ENCODE data around the gene SLC2A4RG. TPM values are rescaled to one million over a fixed set of nuclear protein-coding genes. Genes with fewer than 3 reads are reported as not detected.
"Not testable (repeated sequence)": the region's sequence is repeated elsewhere in the genome, so short reads cannot be mapped to it uniquely, and the experiment has no call there.

SLC2A4RG gene
- total RNA-seq, 1 experiment from 2014 or later, result 166 TPM

DNA sequence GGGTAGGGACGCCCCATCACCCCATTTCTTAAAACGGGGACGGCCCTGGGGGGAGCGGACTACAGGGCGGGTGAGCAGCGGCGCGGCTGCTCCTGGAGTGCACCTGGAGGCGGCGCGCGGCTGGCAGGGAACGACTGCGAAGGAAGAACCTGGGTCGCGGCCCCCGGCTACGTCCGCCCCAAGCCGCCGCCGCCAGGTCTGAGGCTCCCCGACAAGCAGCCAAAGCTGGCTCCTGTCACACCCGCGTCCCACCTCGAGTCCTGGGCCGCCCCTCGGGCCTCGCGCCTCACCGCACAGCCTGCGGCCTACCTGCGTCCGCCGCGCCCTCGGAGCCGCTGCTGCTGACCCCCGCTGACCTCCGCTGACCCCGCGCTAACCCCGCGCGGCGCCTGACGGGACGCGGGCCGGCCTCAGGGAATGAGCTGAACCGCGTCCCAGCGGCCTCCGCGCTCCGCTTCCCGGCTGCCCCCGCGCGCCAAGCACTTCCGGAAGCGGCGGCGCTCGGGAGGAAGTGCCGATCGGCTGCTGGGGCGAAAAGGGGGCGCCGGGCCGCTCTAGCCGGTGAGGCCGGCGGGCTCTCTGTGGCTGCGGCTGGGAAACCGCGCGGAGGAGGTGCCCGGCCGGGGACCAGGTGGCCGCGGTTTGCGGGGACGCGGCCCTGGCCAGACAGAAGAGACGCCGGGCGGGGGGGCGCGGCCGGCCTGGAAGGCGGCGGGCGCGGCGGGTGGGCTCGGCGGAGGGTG is 31.8 kb upstream of the SLC2A4RG start, which contains the start of the genes ARFRP1 and ZGPAT:
Gene ARFRP1 (minus strand): TSS at position 419 of the 743 bp plus-strand sequence. CDS start 885 bp downstream, outside the sequence.
Gene ZGPAT (plus strand): TSS at position 482 of the 743 bp plus-strand sequence. CDS start 542 bp downstream, outside the sequence.
- in situ Hi-C loops (cut with HindIII; ENCODE audit: low pct_unique_long_range_greater_than_20kb, low sequenced_read_pairs), result no loop called here
- peak; percentile 83 for DNase-seq (ENCODE audit: low read depth)

DNA sequence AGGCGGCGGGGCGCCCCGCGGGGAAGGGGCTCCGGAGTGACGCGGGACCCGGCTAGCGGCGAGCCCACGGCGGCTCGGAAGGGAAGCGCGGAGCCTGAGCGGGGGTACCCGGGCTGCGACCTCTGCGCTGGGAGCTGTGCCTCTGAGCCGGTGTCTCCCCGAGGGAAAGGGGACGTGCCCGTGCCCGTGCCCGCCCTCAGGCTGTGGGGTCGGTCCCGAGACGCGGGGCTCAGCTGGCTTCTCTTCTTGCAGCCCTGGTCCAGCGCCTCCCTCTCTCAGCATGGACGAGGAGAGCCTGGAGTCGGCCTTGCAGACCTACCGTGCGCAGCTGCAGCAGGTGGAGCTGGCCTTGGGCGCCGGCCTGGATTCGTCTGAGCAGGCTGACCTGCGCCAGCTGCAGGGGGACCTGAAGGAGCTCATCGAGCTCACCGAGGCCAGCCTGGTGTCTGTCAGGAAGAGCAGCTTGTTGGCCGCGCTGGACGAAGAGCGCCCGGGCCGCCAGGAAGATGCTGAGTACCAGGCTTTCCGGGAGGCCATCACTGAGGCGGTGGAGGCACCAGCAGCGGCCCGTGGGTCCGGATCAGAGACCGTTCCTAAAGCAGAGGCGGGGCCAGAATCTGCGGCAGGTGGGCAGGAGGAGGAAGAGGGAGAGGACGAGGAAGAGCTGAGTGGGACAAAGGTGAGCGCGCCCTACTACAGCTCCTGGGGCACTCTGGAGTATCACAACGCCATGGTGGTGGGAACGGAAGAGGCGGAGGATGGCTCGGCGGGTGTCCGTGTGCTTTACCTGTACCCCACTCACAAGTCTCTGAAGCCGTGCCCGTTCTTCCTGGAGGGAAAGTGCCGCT is 31.1 kb upstream of the SLC2A4RG start:
- in situ Hi-C loops (cut with HindIII; ENCODE audit: low pct_unique_long_range_greater_than_20kb, low sequenced_read_pairs), result no loop called here

DNA sequence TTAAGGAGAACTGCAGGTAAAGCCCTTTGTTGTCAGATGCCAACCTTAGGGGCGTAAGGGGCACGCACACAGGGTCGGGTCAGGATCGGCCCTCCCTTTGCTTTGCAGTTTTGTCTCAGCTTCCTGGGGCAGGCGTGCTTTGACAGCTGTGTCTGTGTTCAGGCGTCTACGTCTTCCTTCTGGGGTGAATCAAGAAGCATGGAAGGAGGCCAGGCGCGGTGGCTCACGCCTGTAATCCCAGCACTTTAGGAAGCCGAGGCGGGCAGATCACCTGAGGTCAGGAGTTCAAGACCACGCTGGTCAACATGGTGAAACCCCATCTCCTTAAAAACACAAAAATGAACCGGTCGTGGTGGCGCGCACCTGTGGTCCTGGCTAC is 30.4 kb upstream of the SLC2A4RG start:
- no peak for DNase-seq (ENCODE audit: low read depth)
- in situ Hi-C loops (cut with HindIII; ENCODE audit: low pct_unique_long_range_greater_than_20kb, low sequenced_read_pairs), result no loop called here

More for the DNA sequence above, 31.1 kb upstream of the SLC2A4RG start:
- no peak for DNase-seq (ENCODE audit: low read depth)

DNA sequence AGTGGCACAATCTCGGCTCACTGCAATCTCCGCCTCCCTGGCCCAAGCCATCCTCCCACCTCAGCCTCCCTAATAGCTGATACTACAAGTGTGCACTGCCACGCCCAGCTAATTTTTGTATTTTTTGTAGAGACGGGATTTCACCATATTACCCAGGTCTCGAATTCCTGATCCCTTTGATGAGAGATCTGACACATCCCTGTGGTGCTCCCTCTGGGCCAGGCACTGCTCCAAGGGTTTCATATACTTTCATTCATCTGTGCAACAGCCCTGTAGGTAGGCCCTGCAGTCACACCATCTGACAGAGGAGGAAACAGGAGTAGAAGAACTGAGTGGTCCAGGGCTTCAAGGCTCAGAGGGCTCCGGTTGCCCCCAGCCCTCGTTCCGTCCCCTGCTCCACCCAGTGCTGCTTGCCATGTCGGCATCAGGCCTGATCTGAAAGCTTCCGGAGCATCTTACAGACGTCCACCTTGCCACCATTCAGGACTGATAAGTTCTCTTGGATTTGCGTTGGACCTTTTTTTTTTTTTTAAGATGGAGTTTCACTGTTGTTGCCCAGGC is 28.4 kb upstream of the SLC2A4RG start:
- no peak for DNase-seq (ENCODE audit: low read depth)
- in situ Hi-C loops (cut with HindIII; ENCODE audit: low pct_unique_long_range_greater_than_20kb, low sequenced_read_pairs), result no loop called here

DNA sequence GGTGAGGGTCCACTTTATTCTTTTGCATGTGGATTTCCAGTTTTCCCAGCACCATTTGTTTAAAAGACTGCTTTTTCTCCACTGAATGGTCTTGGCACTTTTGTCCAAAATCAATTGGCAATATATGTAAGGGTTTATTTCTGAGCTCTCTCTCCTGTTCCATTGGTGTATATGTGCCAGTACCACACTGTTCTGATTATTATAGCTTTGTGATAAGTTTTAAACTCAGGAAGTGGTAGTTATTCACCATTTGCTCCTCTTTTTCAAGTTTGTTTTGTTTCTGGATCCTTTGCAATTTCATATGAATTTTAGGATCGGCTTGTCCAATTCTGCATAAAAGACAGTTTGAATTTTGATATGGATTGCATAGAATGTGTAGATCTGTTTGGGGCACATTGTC is 27.4 kb upstream of the SLC2A4RG start:
- DNase-seq (ENCODE audit: low read depth), result no peak
- in situ Hi-C loops (cut with HindIII; ENCODE audit: low pct_unique_long_range_greater_than_20kb, low sequenced_read_pairs), result no loop called here

DNA sequence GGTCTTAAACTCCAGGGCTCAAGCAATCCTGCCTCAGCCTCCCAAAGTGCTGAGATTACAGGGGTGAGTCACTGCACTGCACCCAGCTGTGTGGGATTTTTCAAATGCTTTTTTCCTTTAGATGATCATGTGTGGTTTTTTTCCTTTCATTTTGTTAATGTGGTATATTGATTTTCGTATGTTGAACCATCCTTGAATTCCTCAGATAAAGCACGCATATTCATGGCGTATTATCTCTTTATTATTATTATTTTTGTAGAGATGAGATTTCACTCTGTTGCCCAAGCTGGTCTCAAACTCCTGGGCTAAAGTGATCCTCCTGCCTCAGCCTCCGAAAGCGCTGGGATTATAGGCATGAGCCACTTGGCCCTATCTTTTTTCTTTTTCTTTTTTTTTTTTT is 24.7 kb upstream of the SLC2A4RG start:
- in situ Hi-C loops (cut with HindIII; ENCODE audit: low pct_unique_long_range_greater_than_20kb, low sequenced_read_pairs), result no loop called here
- DNase-seq (ENCODE audit: low read depth), result no peak

DNA sequence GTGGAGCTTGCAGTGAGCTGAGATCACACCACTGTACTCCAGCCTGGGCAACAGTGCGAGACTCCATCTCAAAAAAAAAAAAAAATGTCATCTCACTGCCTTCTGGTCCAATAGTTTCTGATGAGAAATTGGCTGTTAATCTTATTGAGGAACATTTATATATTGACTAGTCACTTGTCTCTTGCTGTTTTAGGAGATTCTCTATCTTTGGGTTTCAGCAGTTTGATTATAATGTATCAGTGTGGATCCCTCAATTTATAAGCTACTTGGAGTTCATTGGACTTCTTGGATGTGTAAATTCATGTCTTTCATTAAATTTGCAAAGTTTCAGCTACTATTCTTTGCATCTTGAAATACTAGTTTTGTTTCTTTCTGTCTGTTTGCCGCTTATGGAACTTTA is 20.6 kb upstream of the SLC2A4RG start:
- no peak for DNase-seq (ENCODE audit: low read depth)
- in situ Hi-C loops (cut with HindIII; ENCODE audit: low pct_unique_long_range_greater_than_20kb, low sequenced_read_pairs), result no loop called here

DNA sequence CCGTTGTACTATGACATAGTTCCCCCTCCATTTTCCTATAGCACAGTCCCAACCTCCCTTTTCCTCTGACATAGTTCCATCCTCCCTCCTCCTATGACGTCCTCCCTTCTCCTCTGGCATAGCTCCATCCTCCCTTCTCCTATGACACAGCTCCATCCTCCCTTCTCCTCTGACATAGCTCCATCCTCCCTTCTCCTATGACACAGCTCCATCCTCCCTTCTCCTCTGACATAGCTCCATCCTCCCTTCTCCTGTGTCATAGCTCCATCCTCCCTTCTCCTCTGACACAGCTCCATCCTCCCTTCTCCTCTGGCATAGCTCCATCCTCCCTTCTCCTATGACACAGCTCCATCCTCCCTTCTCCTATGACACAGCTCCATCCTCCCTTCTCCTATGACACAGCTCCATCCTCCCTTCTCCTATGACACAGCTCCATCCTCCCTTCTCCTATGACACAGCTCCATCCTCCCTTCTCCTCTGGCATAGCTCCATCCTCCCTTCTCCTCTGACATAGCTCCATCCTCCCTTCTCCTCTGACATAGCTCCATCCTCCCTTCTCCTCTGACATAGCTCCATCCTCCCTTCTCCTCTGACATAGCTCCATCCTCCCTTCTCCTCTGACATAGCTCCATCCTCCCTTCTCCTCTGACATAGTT is 16.5 kb upstream of the SLC2A4RG start:
- in situ Hi-C loops (cut with HindIII; ENCODE audit: low pct_unique_long_range_greater_than_20kb, low sequenced_read_pairs); DNase-seq (ENCODE audit: low read depth): not testable (repeated sequence)

DNA sequence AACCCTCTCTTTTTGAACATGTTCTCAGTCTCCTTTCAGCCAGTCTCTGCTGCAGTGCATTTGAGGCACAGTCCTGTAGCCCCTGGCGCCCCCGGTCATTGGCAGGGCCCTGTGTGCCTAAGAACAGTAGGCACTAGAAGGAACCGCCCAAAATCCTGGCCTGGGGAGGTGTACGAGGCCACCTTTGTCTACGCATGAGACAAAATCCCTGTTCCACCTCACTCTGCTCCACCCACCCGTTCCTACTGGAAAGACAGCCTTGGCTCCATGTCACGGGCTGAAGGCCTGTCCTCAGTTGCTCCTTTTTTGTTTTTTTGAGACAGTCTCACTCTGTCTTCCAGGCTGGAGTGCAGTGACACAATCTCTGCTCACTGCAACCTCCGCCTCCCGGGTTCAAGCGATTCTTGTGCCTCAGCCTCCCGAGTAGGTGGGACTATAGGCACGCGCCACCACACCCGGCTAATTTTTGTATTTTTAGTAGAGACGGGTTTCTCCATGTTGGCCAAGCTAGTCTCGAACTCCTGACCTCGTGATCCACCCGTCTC is 9.3 kb upstream of the SLC2A4RG start:
- in situ Hi-C loops (cut with HindIII; ENCODE audit: low pct_unique_long_range_greater_than_20kb, low sequenced_read_pairs); DNase-seq (ENCODE audit: low read depth): not testable (repeated sequence)

DNA sequence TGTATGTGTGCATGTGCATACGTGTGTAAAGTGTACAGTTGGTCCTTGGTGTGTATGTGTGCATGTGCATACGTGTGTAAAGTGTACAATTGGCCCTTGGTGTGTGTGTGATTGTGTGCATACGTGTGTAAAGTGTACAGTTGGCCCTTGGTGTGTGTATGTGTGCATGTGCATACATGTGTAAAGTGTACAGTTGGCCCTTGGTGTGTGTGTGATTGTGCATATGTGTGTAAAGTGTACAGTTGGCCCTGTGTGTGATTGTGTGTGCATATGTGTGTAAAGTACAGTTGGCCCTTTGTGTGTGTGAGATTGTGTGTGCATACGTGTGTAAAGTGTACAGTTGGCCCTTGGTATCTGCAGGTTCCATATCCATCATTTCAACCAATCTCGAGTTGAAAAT is 8.2 kb upstream of the SLC2A4RG start:
- in situ Hi-C loops (cut with HindIII; ENCODE audit: low pct_unique_long_range_greater_than_20kb, low sequenced_read_pairs), result no loop called here
- DNase-seq (ENCODE audit: low read depth), result no peak

DNA sequence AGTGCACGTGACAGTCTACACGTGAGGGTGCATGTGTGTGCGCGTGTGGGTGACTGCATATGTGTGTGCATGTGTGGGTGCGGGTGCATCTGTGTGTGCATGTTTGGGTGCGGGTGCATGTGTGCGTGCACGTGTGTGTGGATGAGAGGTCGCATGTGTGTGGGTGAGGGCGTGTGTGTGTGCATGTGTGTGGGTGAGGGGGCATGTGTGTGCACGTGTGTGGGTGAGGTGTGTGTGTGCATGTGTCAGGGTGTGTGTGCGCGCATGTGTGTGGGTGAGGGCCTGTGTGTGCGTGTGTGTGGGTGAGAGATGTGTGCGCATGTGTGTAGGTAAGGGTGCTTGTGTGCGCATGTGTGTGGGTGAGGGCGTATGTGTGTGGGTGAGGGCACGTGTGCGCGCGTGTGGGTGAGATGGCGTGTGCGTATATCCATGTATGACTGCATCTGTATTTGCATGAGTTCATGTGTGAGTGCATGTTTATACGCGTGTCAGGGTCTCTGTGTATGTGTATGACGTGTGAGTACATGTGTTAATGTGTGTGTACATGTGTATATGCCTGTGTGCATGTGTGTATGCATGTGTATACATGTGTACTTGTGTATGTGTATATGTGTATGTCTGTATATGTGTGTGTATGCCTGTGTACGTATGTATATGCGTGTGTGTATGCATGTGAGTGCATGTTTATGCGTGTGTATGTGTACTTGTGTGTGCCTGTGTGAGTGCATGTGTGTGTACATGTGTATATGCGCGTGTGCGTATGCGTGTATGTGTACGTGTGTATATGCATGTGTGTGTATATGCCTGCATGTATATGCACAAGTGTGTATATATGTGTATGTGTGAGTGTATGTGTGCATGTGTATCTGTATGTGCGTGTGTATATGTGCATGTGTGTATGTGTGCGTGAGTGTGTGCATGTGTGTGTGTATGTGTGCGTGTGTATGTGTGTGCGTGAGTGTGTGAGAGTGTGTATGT is 7.2 kb upstream of the SLC2A4RG start:
- DNase-seq (ENCODE audit: low read depth), result no peak
- in situ Hi-C loops (cut with HindIII; ENCODE audit: low pct_unique_long_range_greater_than_20kb, low sequenced_read_pairs), result no loop called here

DNA sequence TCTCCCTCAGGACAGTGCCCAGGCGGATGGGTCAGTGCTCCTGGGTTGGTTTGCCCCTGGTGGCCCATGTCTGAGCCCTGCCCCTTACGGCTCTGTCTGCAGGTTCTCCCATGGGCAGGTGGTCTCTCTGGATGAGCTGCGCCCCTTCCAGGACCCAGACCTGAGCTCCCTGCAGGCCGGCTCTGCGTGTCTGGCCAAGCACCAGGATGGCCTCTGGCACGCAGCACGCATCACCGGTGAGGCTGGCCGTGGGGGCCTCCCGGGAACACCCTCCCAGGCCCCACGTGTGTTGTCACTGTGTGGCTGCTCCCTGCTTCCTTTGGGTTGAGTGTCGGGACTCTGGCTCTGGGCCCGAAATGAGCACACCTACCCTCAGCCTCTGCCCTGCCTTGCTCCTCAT is 6.5 kb upstream of the SLC2A4RG start:
- no peak for DNase-seq (ENCODE audit: low read depth)

DNA sequence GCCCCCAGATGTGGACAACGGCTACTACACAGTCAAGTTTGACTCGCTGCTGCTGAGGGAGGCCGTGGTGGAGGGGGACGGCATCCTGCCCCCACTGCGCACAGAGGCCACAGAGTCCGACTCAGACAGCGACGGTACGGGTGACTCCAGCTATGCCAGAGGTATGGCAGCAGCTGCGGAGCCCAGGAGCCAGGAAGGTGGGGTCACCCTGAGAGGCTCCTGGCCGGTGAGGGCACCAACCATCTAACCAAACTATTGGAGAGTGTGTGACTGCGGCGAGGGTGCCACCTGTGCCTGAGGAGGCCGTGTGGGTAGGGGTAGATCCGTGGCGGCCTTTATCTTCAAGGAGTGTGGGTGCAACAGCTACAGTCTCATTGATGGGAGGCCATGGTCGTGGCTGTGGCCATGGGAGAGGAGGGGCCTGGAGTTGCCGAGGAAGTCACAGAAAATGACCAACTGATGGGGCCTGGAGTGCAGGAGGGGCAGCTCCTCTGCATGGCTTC is 5.9 kb upstream of the SLC2A4RG start:
- no peak for DNase-seq (ENCODE audit: low read depth)
- in situ Hi-C loops (cut with HindIII; ENCODE audit: low pct_unique_long_range_greater_than_20kb, low sequenced_read_pairs), result no loop called here

More for the DNA sequence above, 6.5 kb upstream of the SLC2A4RG start:
- in situ Hi-C loops (cut with HindIII; ENCODE audit: low pct_unique_long_range_greater_than_20kb, low sequenced_read_pairs), result no loop called here

DNA sequence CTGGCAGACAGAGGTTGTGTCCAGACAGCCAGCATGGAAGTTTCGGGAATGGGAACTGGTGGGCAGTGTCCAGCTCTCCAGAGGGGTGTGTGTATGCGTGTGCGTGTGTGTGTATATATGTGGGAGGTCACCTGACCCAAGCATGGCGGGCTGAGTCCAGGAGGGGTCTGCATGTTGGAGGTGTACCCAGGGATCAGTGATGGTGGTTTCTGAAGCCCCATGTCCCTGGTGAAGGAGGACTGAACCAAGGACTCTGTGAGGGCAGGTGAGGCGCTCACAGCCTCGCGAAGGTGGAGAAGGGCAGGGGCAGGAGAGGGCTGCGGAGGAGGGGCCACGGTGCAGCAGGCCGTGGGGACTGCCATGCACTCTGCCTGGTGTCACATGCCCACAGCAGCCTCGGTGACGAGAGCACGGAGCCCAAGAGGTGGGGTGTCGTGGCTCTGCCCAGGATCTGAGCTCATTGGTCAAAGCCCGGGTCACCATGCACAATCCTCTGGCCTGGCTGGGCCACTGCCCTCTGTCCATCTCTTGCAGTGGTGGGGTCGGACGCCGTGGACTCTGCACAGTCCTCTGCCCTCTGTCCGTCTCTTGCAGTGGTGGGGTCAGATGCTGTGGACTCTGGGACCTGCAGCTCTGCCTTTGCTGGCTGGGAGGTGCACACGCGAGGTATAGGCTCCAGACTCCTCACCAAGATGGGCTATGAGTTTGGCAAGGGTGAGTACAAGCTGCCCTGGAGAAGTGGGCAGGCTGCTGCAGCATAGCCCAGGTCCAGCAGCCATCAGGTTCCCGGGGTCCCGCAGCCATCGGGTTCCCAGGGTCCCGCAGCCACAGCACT is 5.2 kb upstream of the SLC2A4RG start:
- DNase-seq (ENCODE audit: low read depth), result no peak
- in situ Hi-C loops (cut with HindIII; ENCODE audit: low pct_unique_long_range_greater_than_20kb, low sequenced_read_pairs), result no loop called here

DNA sequence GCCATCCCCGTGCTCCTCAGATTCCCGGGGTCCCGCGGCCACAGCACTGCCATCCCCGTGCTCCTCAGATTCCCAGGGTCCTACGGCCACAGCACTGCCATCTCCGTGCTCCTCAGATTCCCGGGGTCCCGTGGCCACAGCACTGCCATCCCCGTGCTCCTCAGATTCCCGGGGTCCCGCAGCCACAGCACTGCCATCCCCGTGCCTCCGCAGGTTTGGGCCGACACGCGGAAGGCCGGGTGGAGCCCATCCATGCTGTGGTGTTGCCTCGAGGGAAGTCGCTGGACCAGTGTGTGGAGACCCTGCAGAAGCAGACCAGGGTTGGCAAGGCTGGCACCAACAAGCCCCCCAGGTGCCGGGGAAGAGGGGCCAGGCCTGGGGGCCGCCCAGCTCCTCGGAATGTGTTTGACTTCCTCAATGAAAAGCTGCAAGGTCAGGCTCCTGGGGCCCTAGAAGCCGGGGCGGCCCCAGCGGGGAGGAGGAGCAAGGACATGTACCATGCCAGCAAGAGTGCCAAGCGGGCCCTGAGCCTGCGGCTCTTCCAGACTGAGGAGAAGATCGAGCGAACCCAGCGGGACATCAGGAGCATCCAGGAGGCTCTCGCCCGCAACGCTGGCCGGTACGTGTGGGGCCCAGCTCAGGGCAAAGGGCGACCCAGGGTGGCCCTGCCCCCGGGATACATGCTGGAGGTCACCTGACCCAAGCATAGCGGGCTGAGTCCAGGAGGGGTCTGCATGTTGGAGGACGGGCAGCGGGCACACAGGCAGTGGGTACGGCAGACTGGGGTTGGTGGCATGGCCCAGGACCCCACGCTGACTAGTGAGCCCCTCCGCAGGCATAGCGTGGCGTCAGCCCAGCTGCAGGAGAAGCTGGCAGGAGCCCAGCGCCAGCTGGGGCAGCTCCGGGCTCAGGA is 4.4 kb upstream of the SLC2A4RG start:
- in situ Hi-C loops (cut with HindIII; ENCODE audit: low pct_unique_long_range_greater_than_20kb, low sequenced_read_pairs), result no loop called here
- no peak for DNase-seq (ENCODE audit: low read depth)

Measured in Caki2 (cell line).